Keratinocyte (primary cell): ENCODE data around the gene GRM5. TPM values are rescaled to one million over a fixed set of nuclear protein-coding genes. Genes with fewer than 3 reads are reported as not detected.

Experiments used
- DNase-seq: peaks from one replicate; pipeline ENCODE4 v3.0.0-alpha.2; 2011; ENCODE audit warnings: low read depth, missing footprints, low spot score
- FAIRE-seq: peaks from 2 replicates; lab custom pipeline; 2011; peaks lifted over from hg19 to GRCh38; lab: Jason Lieb, UNC
- H2AFZ ChIP-seq: 2 replicates; pipeline ENCODE4 v1.6.0; 2012; ENCODE audit warnings: low read length, control low read depth, inconsistent platforms; ENCODE audit not compliant: control insufficient read depth
- H3K27ac ChIP-seq: 2 replicates; pipeline ENCODE4 v1.5.1; 2011; ENCODE audit warnings: low read length; ENCODE audit not compliant: control insufficient read depth, insufficient read depth
- H3K27me3 ChIP-seq: 3 replicates; pipeline ENCODE4 v1.6.0; 2011; ENCODE audit warnings: low read length; ENCODE audit not compliant: control insufficient read depth, insufficient read depth; ENCODE audit errors: extremely low read depth
- H3K36me3 ChIP-seq, 2 experiments: 2 replicates in 1 of 2; 3 replicates in 1 of 2; pipeline ENCODE4 v1.5.1; 2011; ENCODE audit warnings: low read length in 2 of 2, mild to moderate bottlenecking in 1 of 2; ENCODE audit not compliant: control insufficient read depth in 2 of 2, insufficient read depth in 2 of 2; ENCODE audit errors: extremely low read depth in 1 of 2
- H3K4me1 ChIP-seq: 3 replicates; pipeline ENCODE4 v1.5.1; 2011; ENCODE audit warnings: low read length; ENCODE audit not compliant: control insufficient read depth, insufficient read depth; ENCODE audit errors: extremely low read depth
- H3K4me2 ChIP-seq: 3 replicates; pipeline ENCODE4 v1.6.0; 2011; ENCODE audit warnings: low read depth, low read length; ENCODE audit not compliant: control insufficient read depth, insufficient read depth; ENCODE audit errors: extremely low read depth
- H3K4me3 ChIP-seq, 3 experiments: fragments of 200-600 bp in 1 of 3; sonication (generic) in 1 of 3; 2 replicates in 2 of 3; 3 replicates in 1 of 3; pipeline ENCODE4 v1.5.1; 2011 to 2016; ENCODE audit warnings: low read length in 3 of 3, mild to moderate bottlenecking in 3 of 3, control low read depth in 2 of 3, inconsistent platforms in 1 of 3, low read depth in 1 of 3, mixed read lengths in 1 of 3, mixed run types in 1 of 3, moderate library complexity in 1 of 3; ENCODE audit not compliant: control insufficient read depth in 2 of 3, insufficient read depth in 2 of 3; ENCODE audit errors: extremely low read depth in 1 of 3
- H3K79me2 ChIP-seq: 2 replicates; pipeline ENCODE4 v1.6.0; 2012; ENCODE audit warnings: low read length; ENCODE audit not compliant: control insufficient read depth, insufficient read depth
- H3K9ac ChIP-seq: 3 replicates; pipeline ENCODE4 v1.6.0; 2011; ENCODE audit warnings: low read length; ENCODE audit not compliant: control insufficient read depth, insufficient read depth; ENCODE audit errors: extremely low read depth
- H3K9me1 ChIP-seq: 3 replicates; pipeline ENCODE4 v1.6.0; 2011; ENCODE audit warnings: low read length; ENCODE audit not compliant: control insufficient read depth, insufficient read depth; ENCODE audit errors: extremely low read depth
- H3K9me3 ChIP-seq: 2 replicates; pipeline ENCODE4 v1.5.1; 2012; ENCODE audit warnings: low read depth, low read length; ENCODE audit not compliant: control insufficient read depth
- H4K20me1 ChIP-seq: 3 replicates; pipeline ENCODE4 v1.6.0; 2011; ENCODE audit warnings: low read length; ENCODE audit not compliant: control insufficient read depth, insufficient read depth; ENCODE audit errors: extremely low read depth
- CTCF ChIP-seq, 3 experiments: IDR thresholded peaks in 1 of 3; conservative IDR thresholded peaks in 1 of 3; optimal IDR thresholded peaks in 1 of 3; 2 replicates in 2 of 3; 3 replicates in 1 of 3; pipeline versions ENCODE3 to v1.5.1; 2011; ENCODE audit warnings: low read length in 3 of 3, mild to moderate bottlenecking in 3 of 3, moderate library complexity in 2 of 3, control low read depth in 1 of 3, inconsistent platforms in 1 of 3; ENCODE audit not compliant: insufficient read depth in 2 of 3; ENCODE audit errors: extremely low read depth in 1 of 3
- EZH2 ChIP-seq: IDR thresholded peaks from one replicate; pipeline ENCODE4 v1.6.1; 2012; ENCODE audit warnings: inconsistent platforms, mild to moderate bottlenecking, low read length, moderate library complexity
- dilution Hi-C: fragments of 300-500 bp; cut with MboI; formaldehyde crosslinking; loops from one replicate; pipeline ENCODE4 v1.7.0; 2020; ENCODE audit warnings: low sequenced_read_pairs; ENCODE audit not compliant: extremely low pct_ligation_motif_present
- polyA plus RNA-seq, 5 experiments: library from polyadenylated mRNA; depleted of rRNA in 3 of 5; stranded (reverse) in 3 of 5; stranded (forward) in 1 of 5; unstranded in 1 of 5; fragments of >200 nt; gene quantifications; 1 replicate in 1 of 5; 2 replicates in 3 of 5; 3 replicates in 1 of 5; pipeline versions ENCODE4 v1.2.1 to v1.2.3, GENCODE V29; 2011 to 2012; ENCODE audit warnings: missing spikeins in 2 of 5, low read depth in 1 of 5, low replicate concordance in 1 of 5

GRM5 gene
- polyA plus RNA-seq, 1 donor (not counting 4 experiments of a cell fraction or from before 2014, with no cell fraction given) = not detected

- H4K20me1 ChIP-seq = no peaks in the 10 kb centered on the region
- H3K79me2 ChIP-seq = no peaks in the 10 kb centered on the region
- no peaks in the 10 kb centered on the region for H3K4me1 ChIP-seq
- H3K9me1 ChIP-seq = no peaks in the 10 kb centered on the region
- DNase-seq (no peak), FAIRE-seq (no peak)
- H3K36me3 ChIP-seq = no peaks in the 10 kb centered on the region
- H3K4me3 ChIP-seq = no peak overlapping the region
- dilution Hi-C loops = no loop called here
- no peaks in the 10 kb centered on the region for H3K27me3 ChIP-seq
- no peak overlapping the region for H3K9ac ChIP-seq
- TF ChIP-seq EZH2 (no peak), CTCF (optimal IDR thresholded peaks at IDR 0.05 in 1 of 3, IDR thresholded peaks at IDR 0.05 in 1 of 3, conservative IDR thresholded peaks at IDR 0.05 in 1 of 3; ENCODE audit: extremely low read depth in 1 of 3, insufficient read depth in 2 of 3, low read length in 3 of 3) (no peak)
- no peak overlapping the region for H3K27ac ChIP-seq
- H2AFZ ChIP-seq = no peak overlapping the region
- no peaks in the 10 kb centered on the region for H3K9me3 ChIP-seq
- no peak overlapping the region for H3K4me2 ChIP-seq
Observed at GRCh38 chr11:88709567-88709966, 356.2 kb downstream of the GRM5 start.

- H3K4me1 ChIP-seq = no peaks in the 10 kb centered on the region
- H2AFZ ChIP-seq = no peak overlapping the region
- dilution Hi-C loops = no loop called here
- no peaks in the 10 kb centered on the region for H3K79me2 ChIP-seq
- H3K36me3 ChIP-seq = no peaks in the 10 kb centered on the region
- no peak overlapping the region for H3K27ac ChIP-seq
- no peaks in the 10 kb centered on the region for H3K27me3 ChIP-seq
- H4K20me1 ChIP-seq = no peaks in the 10 kb centered on the region
- H3K9me3 ChIP-seq = no peaks in the 10 kb centered on the region
- TF ChIP-seq EZH2 (no peak), CTCF (optimal IDR thresholded peaks at IDR 0.05 in 1 of 3, IDR thresholded peaks at IDR 0.05 in 1 of 3, conservative IDR thresholded peaks at IDR 0.05 in 1 of 3; ENCODE audit: extremely low read depth in 1 of 3, insufficient read depth in 2 of 3, low read length in 3 of 3) (no peak)
- H3K4me3 ChIP-seq = no peak overlapping the region
- H3K4me2 ChIP-seq = no peak overlapping the region
- no peak for FAIRE-seq
- H3K9ac ChIP-seq = no peak overlapping the region
- no peaks in the 10 kb centered on the region for H3K9me1 ChIP-seq
- no peak for DNase-seq
Observed at GRCh38 chr11:88704485-88704884, 361.3 kb downstream of the GRM5 start.
